Astrocyte of the cerebellum (primary cell): ENCODE data around the gene SLIT3.

Source experiments
- DNase-seq: peaks from one replicate; pipeline ENCODE4 v3.0.0-alpha.2; 2011; ENCODE audit warnings: low read depth
- H3K4me3 ChIP-seq: 2 replicates; pipeline ENCODE4 v1.5.1; 2011; ENCODE audit warnings: mild to moderate bottlenecking, low read depth, low read length, moderate library complexity
- CTCF ChIP-seq: IDR thresholded peaks from 2 replicates; pipeline ENCODE4 v1.5.1; 2012; ENCODE audit warnings: low read length, low read depth, moderate library complexity, mild to moderate bottlenecking; ENCODE audit errors: missing control alignments
- in situ Hi-C: cut with HindIII; loops from 2 replicates; pipeline ENCODE4 v1.10.0; 2017; ENCODE audit warnings: low sequenced_read_pairs

Gene SLIT3

GRCh38 chr5:168699002-168699401, 601.9 kb downstream of the SLIT3 start:
- no peak for TF ChIP-seq CTCF
- in situ Hi-C loops = loop anchor here (25.0 kb wide), 1 partner anchor 838 kb away; no protein-coding TSS in a partner anchor

DNA sequence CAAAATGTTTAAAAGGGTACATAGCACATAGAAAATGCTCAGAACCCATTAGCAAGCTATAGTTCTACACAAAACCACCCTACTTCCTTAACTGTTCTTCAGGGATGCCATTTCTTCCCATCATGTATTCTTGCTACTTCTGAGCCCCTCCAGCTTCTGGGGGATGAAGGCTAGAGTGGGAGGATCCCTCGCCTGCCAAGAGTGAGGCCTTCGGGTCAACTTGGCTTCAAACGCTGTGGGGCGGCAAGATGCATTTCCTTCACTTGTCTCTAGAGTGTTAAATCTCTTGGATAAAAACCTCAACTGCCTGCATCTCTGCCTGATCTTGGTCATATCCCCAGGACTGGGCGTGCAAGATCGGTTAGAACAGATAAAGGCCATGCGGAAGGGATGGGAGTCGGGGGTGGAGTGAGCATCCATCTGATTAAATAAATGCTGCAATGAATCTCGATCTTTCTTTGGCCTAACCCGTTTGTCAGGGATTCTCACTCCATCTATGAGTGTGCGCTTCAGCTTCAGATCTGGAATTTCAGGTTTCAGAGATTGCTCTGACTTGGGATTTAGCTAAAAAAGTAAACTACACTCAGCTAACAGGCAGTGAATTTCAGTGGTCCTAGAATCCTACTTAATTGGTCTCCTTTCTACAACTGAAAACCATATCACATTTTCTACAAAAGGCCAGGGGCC, 603.8 kb downstream of the SLIT3 start:
- in situ Hi-C loops = loop anchor here (25.0 kb wide), 1 partner anchor 840 kb away; no protein-coding TSS in a partner anchor
- no peak for TF ChIP-seq CTCF
- no peak for DNase-seq
- no peak overlapping the region for H3K4me3 ChIP-seq

More at GRCh38 chr5:168699002-168699401, 601.9 kb downstream of the SLIT3 start:
- no peak for DNase-seq
- no peak overlapping the region for H3K4me3 ChIP-seq

DNA sequence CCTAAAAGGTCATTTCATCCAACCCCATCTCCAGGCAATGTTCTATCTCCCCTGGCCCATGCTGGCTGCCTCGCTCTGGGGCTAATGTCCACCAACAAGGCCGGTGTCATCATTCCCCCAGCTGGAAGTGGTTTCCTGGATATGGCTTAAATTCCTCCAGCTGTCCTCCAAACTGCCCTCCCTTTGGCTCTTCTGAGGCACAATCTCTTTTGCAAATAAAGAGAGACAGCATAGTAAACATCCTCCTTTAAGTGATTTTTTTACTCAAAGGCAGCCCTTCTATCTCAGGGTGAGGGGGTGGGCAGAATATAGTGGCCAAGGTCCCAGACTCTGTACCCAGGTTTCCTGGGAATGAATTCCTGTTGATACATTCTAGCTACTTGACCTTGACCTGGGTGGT, 604.3 kb downstream of the SLIT3 start:
- H3K4me3 ChIP-seq = no peak overlapping the region
- no peak for TF ChIP-seq CTCF
- in situ Hi-C loops = loop anchor here (25.0 kb wide), 1 partner anchor 841 kb away; no protein-coding TSS in a partner anchor
- DNase-seq = no peak

DNA sequence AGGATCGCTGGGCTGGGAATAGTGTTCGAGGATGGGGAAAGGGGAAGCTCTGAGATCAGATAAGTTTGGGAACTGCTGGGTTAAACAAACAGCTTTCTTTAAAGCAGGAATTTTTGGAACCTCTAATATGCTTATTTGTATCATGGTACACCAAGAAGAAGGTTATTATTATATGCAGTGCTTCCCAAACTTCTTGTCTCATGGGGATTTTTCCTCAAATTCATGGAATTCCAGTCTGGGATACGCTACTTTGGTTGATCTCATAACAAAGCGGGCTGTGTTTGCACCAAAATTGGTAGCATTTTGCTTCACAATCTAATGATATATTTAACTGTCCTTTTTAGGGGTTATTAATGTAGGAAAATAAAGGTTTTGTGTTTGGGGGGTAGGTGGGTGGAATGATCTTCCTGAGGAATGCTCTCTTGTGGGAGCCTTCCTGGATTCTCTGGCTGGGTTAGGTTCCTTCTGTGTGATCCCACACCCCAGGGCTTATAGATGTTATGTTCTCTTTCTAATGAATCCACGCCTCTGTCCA, 605.6 kb downstream of the SLIT3 start:
- no peak overlapping the region for H3K4me3 ChIP-seq
- in situ Hi-C loops = loop anchor here (25.0 kb wide), 1 partner anchor 842 kb away; no protein-coding TSS in a partner anchor
- no peak for TF ChIP-seq CTCF
- DNase-seq = no peak

GRCh38 chr5:168694289-168694688, 606.6 kb downstream of the SLIT3 start:
- no peak for TF ChIP-seq CTCF
- in situ Hi-C loops = loop anchor here (25.0 kb wide), 1 partner anchor 843 kb away; no protein-coding TSS in a partner anchor
- no peak overlapping the region for H3K4me3 ChIP-seq
- no peak for DNase-seq

- TF ChIP-seq CTCF = no peak
- in situ Hi-C loops = loop anchor here (25.0 kb wide), 1 partner anchor 843 kb away; no protein-coding TSS in a partner anchor
- no peak for DNase-seq
- no peak overlapping the region for H3K4me3 ChIP-seq
These were observed 607.1 kb downstream of the SLIT3 start for GRCh38 chr5:168693883-168694282.
